Heart right ventricle (tissue), 16 donors: Measurements from ENCODE around the gene GLCE. TPM values are rescaled to one million over a fixed set of nuclear protein-coding genes. Genes with fewer than 3 reads are reported as not detected.

ENCODE experiments used
- ATAC-seq, 8 donors: fragments of 200-7000 bp; cut with Tn5 transposase; one replicate each; pipeline ENCODE4 v1.9.1; 2020; ENCODE audit warnings: mild to moderate bottlenecking in 8 of 8, moderate library complexity in 8 of 8, moderate number of reproducible peaks in 1 of 8
- DNase-seq, 2 donors: peaks; one replicate each; pipeline ENCODE4 v3.0.0-alpha.2; 2020
- H3K27ac ChIP-seq, 10 donors: fragments of 200-600 bp; sonication (generic) in 2 of 10; one replicate each; pipeline versions ENCODE4 v1.5.0 to v1.8.0; 2020 to 2022; ENCODE audit warnings: mild to moderate bottlenecking in 3 of 10
- H3K27me3 ChIP-seq, 7 donors: fragments of 200-600 bp; one replicate each; pipeline ENCODE4 v1.8.0; 2021 to 2022; ENCODE audit warnings: mild to moderate bottlenecking in 2 of 7
- H3K36me3 ChIP-seq, 9 donors: fragments of 200-600 bp; sonication (generic) in 1 of 9; one replicate each; pipeline versions ENCODE4 v1.5.0 to v1.8.0; 2020 to 2022; ENCODE audit warnings: mild to moderate bottlenecking in 2 of 9
- H3K4me1 ChIP-seq, 9 donors: fragments of 200-600 bp; sonication (generic) in 1 of 9; one replicate each; pipeline versions ENCODE4 v1.5.0 to v1.8.0; 2020 to 2022; ENCODE audit warnings: mild to moderate bottlenecking in 4 of 9
- H3K4me3 ChIP-seq, 10 donors: fragments of 200-600 bp; sonication (generic) in 2 of 10; one replicate each; pipeline versions ENCODE4 v1.5.0 to v1.8.0; 2020 to 2022; ENCODE audit warnings: mild to moderate bottlenecking in 7 of 10, moderate library complexity in 2 of 10
- H3K9me3 ChIP-seq, 11 donors: fragments of 200-600 bp in 10 of 11; sonication (generic) in 2 of 11; one replicate each; pipeline versions ENCODE4 v1.5.0 to v1.8.0; 2013 to 2022; ENCODE audit warnings: mild to moderate bottlenecking in 2 of 11, control low read depth in 1 of 11, moderate library complexity in 1 of 11
- CTCF ChIP-seq, 9 donors: fragments of 200-600 bp; sonication (generic) in 2 of 9; IDR thresholded peaks; one replicate each; pipeline versions ENCODE4 v1.5.0 to v1.8.0; 2021 to 2022; ENCODE audit warnings: antibody characterized with exemption in 9 of 9, mild to moderate bottlenecking in 5 of 9, moderate library complexity in 1 of 9
- WGBS, 2 donors: extraction: QIAGEN DNeasy Blood & Tissue Kit; methylation state at CpG; one replicate each; pipeline ENCODE4 v1.1.7; 2013; ENCODE audit warnings: inconsistent platforms in 1 of 2; 5-methylcytosine and 5-hydroxymethylcytosine counted together
- intact Hi-C, 10 donors: fragments of 100-400 bp; cut with DNase I; formaldehyde crosslinking; loops; one replicate each; pipeline versions ENCODE4 v1.11.1 to v1.14.2; 2022
- polyA plus RNA-seq, 2 donors: library from polyadenylated mRNA; stranded (reverse); fragments of 200-250 nt; gene quantifications; one replicate each; pipeline ENCODE4 v1.2.3, GENCODE V29; 2013
- total RNA-seq, 10 donors: library from RNA; stranded (reverse); fragmentation: NEBNext Ultra II Directional in 3 of 10; extraction: Animal tissue kit (Norgen Biotek cat#: 25700) in 3 of 10; gene quantifications; one replicate each; pipeline versions ENCODE4 v1.2.1 to v1.2.4, GENCODE V29; 2021 to 2023
- donor health status: Arrhythmogenic right ventricular cardiomyopathy.
- donor health status: ischemic (EF 13 %, LVEDD 7.1; RV severe dilation, severe dysfunction).
- donor health status: healthy with polysubstance abuse.
- donor health status: DM: no; HTN: yes; CAD: no.
- donor health status: DM: no; HTN: no; CAD: no.
- donor health status: ischemic (EF 25% LVEDD 6.9; RV normal size, moderate dysfunction).
- donor health status: ischemic (EF 25% LVEDD 5.7; RV mildly dilated, moderate dysfunction).
- donor health status: healthy.
- donor health status: DM: yes; HTN: yes; CAD: no.
- donor health status: Ischemic cardiomyopathy.
- donor health status: ischemic (EF 35%, LVEDD 5.7; RV mildly dilated, moderate dysfunction).
- donor health status: nonischemic (EF 11% LVEDD 7.7; RV severe dilation, severe dysfunction).
- donor health status: DM: yes; HTN: yes; CAD: no.
- donor health status: PGD.
- donor health status: ischemic (EF 29% LVEDD 5.4; RV normal size, mild dysfunction).
- donor health status: nonischemic (EF 23%, LVEDD 6.1; RV moderate dilation, normal function).

GLCE gene
- total and polyA plus RNA-seq, 12 donors, result 5.4 to 13.3 (median 7.5) TPM

GRCh38 chr15:69303337-69304181, 143.1 kb downstream of the GLCE start:
- Histone ChIP-seq H3K27ac (peak overlapping the region in 1 of 10 donors; percentile 59), H3K4me3 (no peak overlapping the region), H3K27me3 (peaks cover 0 to 32% (median 23%) of the 10 kb centered on the region in 7 donors), H3K9me3 (peaks cover 0 to 3% (median 0%) of the 10 kb centered on the region in 11 donors), H3K36me3 (no peaks in the 10 kb centered on the region), H3K4me1 (peaks cover 0 to 19% (median 11%) of the 10 kb centered on the region in 9 donors)
- intact Hi-C loops, result no loop called here
- 83 to 89% methylated on average over 6 of the region's 6 CpGs for WGBS, 2 donors
- no peak for TF ChIP-seq CTCF (IDR thresholded peaks at IDR 0.05)
- no peak for DNase-seq
- ATAC-seq, result no peak

GRCh38 chr15:69304182-69304545, 143.7 kb downstream of the GLCE start:
- peaks cover 0 to 14% (median 7%) of the 10 kb centered on the region in 9 donors for H3K4me1 ChIP-seq
- peaks cover 0 to 26% (median 17%) of the 10 kb centered on the region in 7 donors for H3K27me3 ChIP-seq
- WGBS, 2 donors, result 62 to 88% methylated on average over 5 of the region's 5 CpGs

GRCh38 chr15:69305204-69305931, 144.9 kb downstream of the GLCE start:
- TF ChIP-seq CTCF (IDR thresholded peaks at IDR 0.05), result no peak
- Histone ChIP-seq H3K4me1 (peaks cover 0 to 6% (median 0%) of the 10 kb centered on the region in 9 donors), H3K27me3 (peaks cover 0 to 14% (median 5%) of the 10 kb centered on the region in 7 donors), H3K27ac (peak overlapping the region in 1 of 10 donors; percentile 1), H3K4me3 (no peak overlapping the region), H3K9me3 (peaks cover 0 to 3% (median 0%) of the 10 kb centered on the region in 11 donors), H3K36me3 (no peaks in the 10 kb centered on the region)
- intact Hi-C loops, result no loop called here
- WGBS, 2 donors, result 79 to 87% methylated on average over 20 of the region's 20 CpGs
- ATAC-seq (peak in 6 of 8 donors; percentile 31 to 87 (median 64)), DNase-seq (peak in 1 of 2 donors; percentile 29)

More at GRCh38 chr15:69304182-69304545, 143.7 kb downstream of the GLCE start:
- ATAC-seq, result no peak
- peak overlapping the region in 1 of 10 donors; percentile 59 for H3K27ac ChIP-seq
- no peak overlapping the region for H3K4me3 ChIP-seq
- peaks cover 0 to 3% (median 0%) of the 10 kb centered on the region in 11 donors for H3K9me3 ChIP-seq
- DNase-seq, result no peak
- no peak for TF ChIP-seq CTCF (IDR thresholded peaks at IDR 0.05)
- intact Hi-C loops, result no loop called here
- H3K36me3 ChIP-seq, result no peaks in the 10 kb centered on the region

DNA sequence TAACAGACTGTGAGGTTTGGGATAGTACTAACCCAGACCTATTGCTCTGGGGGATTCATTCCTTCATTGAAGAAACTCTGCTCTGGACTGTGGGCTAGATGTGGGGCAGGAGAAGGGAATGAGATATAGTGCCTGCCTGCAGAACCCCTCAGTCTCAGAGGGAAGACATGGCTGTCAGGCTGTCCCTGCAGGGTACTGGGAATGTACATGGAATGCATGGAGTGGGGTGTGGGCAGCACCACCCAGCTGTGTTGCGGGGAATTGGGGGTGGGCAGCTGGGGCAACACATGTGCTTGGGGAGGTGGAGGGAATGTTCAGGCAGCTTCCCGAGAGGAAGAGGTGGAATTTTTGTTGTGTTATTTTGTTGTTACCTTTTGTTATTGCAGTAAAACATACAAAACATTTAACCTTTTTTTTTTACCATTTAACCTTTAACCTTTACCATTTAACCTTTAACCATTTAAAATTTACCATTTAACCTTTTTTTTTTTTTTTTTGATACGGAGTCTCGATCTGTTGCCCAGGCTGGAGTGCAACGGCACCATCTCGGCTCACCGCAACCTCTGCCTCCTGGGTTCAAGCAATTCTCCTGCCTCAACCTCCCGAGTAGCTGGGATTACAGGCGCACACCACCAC, 145.6 kb downstream of the GLCE start:
- peaks cover 0 to 6% (median 0%) of the 10 kb centered on the region in 9 donors for H3K4me1 ChIP-seq
- no peak for ATAC-seq
- no peak for TF ChIP-seq CTCF (IDR thresholded peaks at IDR 0.05)
- no peak overlapping the region for H3K4me3 ChIP-seq
- H3K36me3 ChIP-seq, result no peaks in the 10 kb centered on the region
- 91 to 98% methylated on average over 9 of the region's 9 CpGs for WGBS, 2 donors
- H3K9me3 ChIP-seq, result peaks cover 0 to 3% (median 0%) of the 10 kb centered on the region in 11 donors
- intact Hi-C loops, result no loop called here
- H3K27me3 ChIP-seq, result peaks cover 0 to 13% (median 4%) of the 10 kb centered on the region in 7 donors
- no peak for DNase-seq
- H3K27ac ChIP-seq, result peak overlapping the region in 1 of 10 donors; percentile 1
